ENCODE results near the gene ITGAE. TPM values are rescaled to one million over a fixed set of nuclear protein-coding genes. Genes with fewer than 3 reads are reported as not detected.

Gene ITGAE
- total and polyA plus RNA-seq, 2 experiments from 2014 or later: 11.7 to 44.9 TPM

DNA sequence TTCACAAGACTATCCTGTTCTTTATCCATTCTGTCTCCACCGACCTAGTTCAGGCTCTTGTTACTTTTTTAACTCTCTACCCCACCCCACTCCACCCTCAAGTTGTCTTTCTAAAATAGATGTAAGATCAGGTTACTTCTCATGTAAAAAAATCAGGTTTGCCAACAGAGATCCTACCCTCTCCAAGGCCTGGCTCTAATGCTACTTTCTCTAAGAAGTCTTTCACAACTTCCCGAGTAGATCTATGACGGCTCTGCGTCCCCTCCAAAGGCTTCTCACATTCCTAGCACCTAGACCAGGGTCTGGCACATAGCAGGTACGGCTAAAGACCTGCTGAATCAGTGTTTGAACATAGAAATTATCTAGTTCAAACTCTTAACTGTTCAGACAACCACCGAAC lies 14.1 kb upstream of the ITGAE start:
- H3K36me3 Mint-ChIP-seq (ENCODE audit: low read depth): peaks cover 70% of the 10 kb centered on the region
- peaks cover 9% of the 10 kb centered on the region for H3K27me3 Mint-ChIP-seq (ENCODE audit: insufficient read depth, low read depth, poor library complexity)
- H3K27ac Mint-ChIP-seq: no peak overlapping the region
- no peaks in the 10 kb centered on the region for H3K9me3 Mint-ChIP-seq
- no peaks in the 10 kb centered on the region for H3K4me1 Mint-ChIP-seq
- ATAC-seq: no peak
- Histone ChIP-seq H4K20me1 (replicated peaks; ENCODE audit: insufficient read depth) (peaks cover 12% of the 10 kb centered on the region), H3K36me3 (ENCODE audit: insufficient read depth) (peaks cover 61% of the 10 kb centered on the region), H3F3A (replicated peaks; ENCODE audit: low read depth) (no peaks in the 10 kb centered on the region), H3K4me1 (ENCODE audit: insufficient read depth) (no peaks in the 10 kb centered on the region), H3K9me2 (ENCODE audit: insufficient read depth) (no peaks in the 10 kb centered on the region), H3K27ac (ENCODE audit: low read depth) (no peak overlapping the region), H3K27me3 (ENCODE audit: insufficient read depth) (no peaks in the 10 kb centered on the region), H3K79me2 (replicated peaks; ENCODE audit: insufficient read depth) (no peaks in the 10 kb centered on the region; the same call in 1 of the 2 replicates), H3K4me2 (no peak overlapping the region), H2AFZ (no peak overlapping the region), H3K4me3 (no peak overlapping the region)
- no peak for TF ChIP-seq ZNF331 (CRISPR knock-in tag; IDR thresholded peaks at IDR 0.05; ENCODE audit: low read depth)
- no peak for TF ChIP-seq CREB1 (CRISPR knock-in tag; IDR thresholded peaks at IDR 0.05; ENCODE audit: low read depth)
- TF ChIP-seq NANOG (IDR thresholded peaks at IDR 0.05; ENCODE audit: borderline replicate concordance): no peak
- TF ChIP-seq, protein P1, sequence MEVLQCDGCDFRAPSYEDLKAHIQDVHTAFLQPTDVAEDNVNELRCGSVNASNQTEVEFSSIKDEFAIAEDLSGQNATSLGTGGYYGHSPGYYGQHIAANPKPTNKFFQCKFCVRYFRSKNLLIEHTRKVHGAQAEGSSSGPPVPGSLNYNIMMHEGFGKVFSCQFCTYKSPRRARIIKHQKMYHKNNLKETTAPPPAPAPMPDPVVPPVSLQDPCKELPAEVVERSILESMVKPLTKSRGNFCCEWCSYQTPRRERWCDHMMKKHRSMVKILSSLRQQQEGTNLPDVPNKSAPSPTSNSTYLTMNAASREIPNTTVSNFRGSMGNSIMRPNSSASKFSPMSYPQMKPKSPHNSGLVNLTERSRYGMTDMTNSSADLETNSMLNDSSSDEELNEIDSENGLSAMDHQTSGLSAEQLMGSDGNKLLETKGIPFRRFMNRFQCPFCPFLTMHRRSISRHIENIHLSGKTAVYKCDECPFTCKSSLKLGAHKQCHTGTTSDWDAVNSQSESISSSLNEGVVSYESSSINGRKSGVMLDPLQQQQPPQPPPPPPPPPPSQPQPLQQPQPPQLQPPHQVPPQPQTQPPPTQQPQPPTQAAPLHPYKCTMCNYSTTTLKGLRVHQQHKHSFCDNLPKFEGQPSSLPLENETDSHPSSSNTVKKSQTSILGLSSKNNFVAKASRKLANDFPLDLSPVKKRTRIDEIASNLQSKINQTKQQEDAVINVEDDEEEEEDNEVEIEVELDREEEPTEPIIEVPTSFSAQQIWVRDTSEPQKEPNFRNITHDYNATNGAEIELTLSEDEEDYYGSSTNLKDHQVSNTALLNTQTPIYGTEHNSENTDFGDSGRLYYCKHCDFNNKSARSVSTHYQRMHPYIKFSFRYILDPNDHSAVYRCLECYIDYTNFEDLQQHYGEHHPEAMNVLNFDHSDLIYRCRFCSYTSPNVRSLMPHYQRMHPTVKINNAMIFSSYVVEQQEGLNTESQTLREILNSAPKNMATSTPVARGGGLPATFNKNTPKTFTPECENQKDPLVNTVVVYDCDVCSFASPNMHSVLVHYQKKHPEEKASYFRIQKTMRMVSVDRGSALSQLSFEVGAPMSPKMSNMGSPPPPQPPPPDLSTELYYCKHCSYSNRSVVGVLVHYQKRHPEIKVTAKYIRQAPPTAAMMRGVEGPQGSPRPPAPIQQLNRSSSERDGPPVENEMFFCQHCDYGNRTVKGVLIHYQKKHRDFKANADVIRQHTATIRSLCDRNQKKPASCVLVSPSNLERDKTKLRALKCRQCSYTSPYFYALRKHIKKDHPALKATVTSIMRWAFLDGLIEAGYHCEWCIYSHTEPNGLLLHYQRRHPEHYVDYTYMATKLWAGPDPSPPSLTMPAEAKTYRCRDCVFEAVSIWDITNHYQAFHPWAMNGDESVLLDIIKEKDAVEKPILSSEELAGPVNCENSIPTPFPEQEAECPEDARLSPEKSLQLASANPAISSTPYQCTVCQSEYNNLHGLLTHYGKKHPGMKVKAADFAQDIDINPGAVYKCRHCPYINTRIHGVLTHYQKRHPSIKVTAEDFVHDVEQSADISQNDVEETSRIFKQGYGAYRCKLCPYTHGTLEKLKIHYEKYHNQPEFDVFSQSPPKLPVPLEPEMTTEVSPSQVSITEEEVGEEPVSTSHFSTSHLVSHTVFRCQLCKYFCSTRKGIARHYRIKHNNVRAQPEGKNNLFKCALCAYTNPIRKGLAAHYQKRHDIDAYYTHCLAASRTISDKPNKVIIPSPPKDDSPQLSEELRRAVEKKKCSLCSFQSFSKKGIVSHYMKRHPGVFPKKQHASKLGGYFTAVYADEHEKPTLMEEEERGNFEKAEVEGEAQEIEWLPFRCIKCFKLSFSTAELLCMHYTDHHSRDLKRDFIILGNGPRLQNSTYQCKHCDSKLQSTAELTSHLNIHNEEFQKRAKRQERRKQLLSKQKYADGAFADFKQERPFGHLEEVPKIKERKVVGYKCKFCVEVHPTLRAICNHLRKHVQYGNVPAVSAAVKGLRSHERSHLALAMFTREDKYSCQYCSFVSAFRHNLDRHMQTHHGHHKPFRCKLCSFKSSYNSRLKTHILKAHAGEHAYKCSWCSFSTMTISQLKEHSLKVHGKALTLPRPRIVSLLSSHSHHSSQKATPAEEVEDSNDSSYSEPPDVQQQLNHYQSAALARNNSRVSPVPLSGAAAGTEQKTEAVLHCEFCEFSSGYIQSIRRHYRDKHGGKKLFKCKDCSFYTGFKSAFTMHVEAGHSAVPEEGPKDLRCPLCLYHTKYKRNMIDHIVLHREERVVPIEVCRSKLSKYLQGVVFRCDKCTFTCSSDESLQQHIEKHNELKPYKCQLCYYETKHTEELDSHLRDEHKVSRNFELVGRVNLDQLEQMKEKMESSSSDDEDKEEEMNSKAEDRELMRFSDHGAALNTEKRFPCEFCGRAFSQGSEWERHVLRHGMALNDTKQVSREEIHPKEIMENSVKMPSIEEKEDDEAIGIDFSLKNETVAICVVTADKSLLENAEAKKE (CRISPR knock-in tag; IDR thresholded peaks at IDR 0.05): no peak
- H3K4me3 Mint-ChIP-seq: no peak overlapping the region
- DNase-seq (ENCODE audit: low spot score): no peak

DNA sequence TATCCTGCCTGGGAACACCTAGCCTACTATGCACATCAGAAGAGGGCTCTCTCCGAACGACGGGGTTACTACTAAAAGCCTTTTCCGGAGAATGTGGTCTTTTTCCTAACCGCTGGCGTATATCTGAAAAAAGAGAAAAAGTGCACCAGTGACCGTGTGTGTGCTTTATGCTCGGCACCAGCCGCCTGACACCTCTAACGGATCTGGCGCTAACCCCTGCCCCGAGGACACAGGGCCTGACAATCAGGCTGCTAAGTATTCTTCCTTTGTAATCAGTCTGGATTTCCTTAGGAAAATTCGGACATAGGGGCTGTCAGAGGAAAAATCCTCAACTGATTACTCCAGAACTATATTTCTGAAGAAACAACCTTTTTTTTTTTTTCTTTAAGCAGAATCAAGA lies 13.4 kb upstream of the ITGAE start:
- H3K9me2 ChIP-seq (ENCODE audit: insufficient read depth): no peaks in the 10 kb centered on the region
- peaks cover 12% of the 10 kb centered on the region for H4K20me1 ChIP-seq (replicated peaks; ENCODE audit: insufficient read depth)
- no peaks in the 10 kb centered on the region for H3K27me3 ChIP-seq (ENCODE audit: insufficient read depth)
- peaks cover 54% of the 10 kb centered on the region for H3K36me3 ChIP-seq (ENCODE audit: insufficient read depth)
- ATAC-seq (no peak), DNase-seq (ENCODE audit: low spot score) (no peak)
- no peaks in the 10 kb centered on the region; the same call in 1 of the 2 replicates for H3K79me2 ChIP-seq (replicated peaks; ENCODE audit: insufficient read depth)
- H3K4me1 Mint-ChIP-seq: no peaks in the 10 kb centered on the region
- no peak overlapping the region for H3K27ac Mint-ChIP-seq
- H3K4me3 Mint-ChIP-seq: no peak overlapping the region
- no peaks in the 10 kb centered on the region for H3K9me3 Mint-ChIP-seq
- H3K27ac ChIP-seq (ENCODE audit: low read depth): peak overlapping the region; percentile 45; the same call in 1 of the 2 replicates
- no peaks in the 10 kb centered on the region for H3F3A ChIP-seq (replicated peaks; ENCODE audit: low read depth)
- peaks cover 70% of the 10 kb centered on the region for H3K36me3 Mint-ChIP-seq (ENCODE audit: low read depth)
- H3K4me3 ChIP-seq: no peak overlapping the region
- no peak overlapping the region for H2AFZ ChIP-seq
- no peak overlapping the region for H3K4me2 ChIP-seq
- peaks cover 9% of the 10 kb centered on the region for H3K27me3 Mint-ChIP-seq (ENCODE audit: insufficient read depth, low read depth, poor library complexity)
- no peaks in the 10 kb centered on the region for H3K4me1 ChIP-seq (ENCODE audit: insufficient read depth)
- TF ChIP-seq JUNB (IDR thresholded peaks at IDR 0.05; ENCODE audit: unreplicated experiment): no peak
- TF ChIP-seq ZNF114 (CRISPR knock-in tag; IDR thresholded peaks at IDR 0.05): no peak
- TF ChIP-seq STAT1 (IDR thresholded peaks at IDR 0.05; ENCODE audit: unreplicated experiment): no peak
- TF ChIP-seq, protein P1 (CRISPR knock-in tag; IDR thresholded peaks at IDR 0.05): no peak

All from GM23338 (cell line).